ENCODE results near the gene AP5S1.

The AP5S1 gene

DNA sequence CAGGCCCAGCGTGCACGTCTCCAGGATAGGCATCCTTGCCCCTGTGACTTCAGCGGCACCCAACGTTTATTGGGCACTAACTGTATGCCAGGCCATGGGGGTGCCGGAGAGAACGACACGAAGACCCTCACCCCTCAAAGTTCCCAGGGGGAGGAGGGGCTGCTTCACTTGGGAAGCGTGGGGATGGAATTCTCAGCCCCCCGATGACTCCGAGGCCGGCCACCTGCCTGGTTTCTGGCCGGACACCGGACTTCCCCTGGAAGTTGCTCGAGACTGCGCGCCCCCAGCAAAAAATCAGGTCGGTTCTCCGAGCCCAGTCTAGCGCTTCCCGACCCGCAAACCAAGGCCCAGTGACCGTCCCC is 26.0 kb downstream of the AP5S1 start:
- DNase-seq (ENCODE audit: low spot score): no peak

DNA sequence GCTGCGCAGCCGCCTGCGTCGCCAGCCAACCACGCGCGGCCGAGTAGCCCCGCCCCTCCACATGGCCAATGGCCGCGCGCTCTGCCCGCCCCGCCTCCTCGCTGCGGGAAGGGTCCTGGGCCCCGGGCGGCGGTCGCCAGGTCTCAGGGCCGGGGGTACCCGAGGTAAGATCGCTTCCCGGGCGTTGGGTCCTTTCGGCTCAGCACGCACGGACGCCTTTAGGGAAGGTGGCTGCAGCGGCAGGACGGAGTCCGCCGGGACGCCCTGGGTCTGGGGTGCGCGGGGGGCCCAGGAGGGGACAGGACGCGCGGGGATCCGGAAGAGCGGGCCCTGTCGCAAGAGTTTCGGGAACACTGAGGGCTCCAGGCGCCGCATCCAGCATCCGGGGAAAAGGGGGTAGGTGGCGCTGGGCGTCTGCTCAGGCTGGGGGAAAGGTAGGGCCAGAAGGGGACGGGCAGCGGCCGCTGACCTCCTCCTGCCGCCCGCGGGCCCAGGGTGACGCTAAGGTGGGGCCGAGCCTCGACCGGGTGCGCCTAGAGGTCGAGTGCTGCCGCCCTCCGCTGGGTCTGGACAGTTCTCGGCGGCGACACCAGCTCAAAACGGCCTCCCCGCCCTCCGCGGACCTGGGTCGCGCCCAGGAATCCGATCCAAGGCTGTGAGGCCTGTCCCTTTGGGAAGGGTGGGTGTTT is 26.5 kb downstream of the AP5S1 start, which contains the start of gene MAVS:
MAVS (plus strand) TSS at position 95 of the 689 bp plus-strand sequence. CDS start 7,791 bp downstream, outside the sequence.
- peak; percentile 95 for DNase-seq (ENCODE audit: low spot score)

DNA sequence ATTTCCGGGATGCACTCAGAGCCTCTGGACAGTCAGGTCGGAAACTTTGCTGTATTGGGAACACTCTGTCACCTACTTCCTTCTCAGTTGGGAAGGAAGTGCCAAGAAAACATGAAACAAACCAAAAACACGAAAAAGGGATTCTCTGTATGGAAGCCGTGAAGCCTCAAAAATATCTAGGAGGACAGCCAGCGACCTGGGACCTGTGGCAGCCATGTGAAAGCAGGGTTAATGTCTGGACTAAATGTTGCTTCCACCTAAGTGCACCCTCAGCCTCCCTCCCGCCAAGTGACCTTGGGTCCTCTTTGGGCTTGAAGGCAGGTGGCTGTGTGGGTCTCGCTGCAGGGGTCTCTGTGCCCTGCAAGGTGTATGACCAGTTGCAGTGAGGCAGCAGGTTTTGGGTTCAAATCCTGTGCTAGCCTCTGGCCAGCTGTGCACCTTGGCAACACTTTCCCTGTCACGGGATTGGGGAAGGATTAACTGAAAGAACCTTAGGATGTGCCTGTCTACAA is 27.1 kb downstream of the AP5S1 start:
- no peak for DNase-seq (ENCODE audit: low spot score)

DNA sequence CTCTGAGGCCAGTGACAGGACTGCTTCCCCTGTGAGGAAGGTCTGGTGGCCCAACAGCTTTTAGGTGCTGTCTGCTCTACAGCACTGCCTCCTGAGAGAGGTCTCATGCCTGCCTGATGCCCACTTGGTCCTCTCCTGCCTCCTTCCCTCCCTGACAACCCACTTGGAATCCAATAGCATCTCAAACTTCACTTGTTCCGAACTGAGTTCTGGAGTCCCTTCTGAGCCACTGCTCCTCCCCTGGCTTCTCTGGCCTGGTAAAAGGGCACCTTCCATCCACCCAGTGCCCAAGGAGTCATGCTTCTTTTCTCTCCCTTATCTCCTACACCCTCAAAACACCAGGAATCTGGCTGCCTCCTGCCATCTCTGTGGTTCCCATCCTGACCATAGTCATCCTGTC is 28.2 kb downstream of the AP5S1 start:
- no peak for DNase-seq (ENCODE audit: low spot score)

DNA sequence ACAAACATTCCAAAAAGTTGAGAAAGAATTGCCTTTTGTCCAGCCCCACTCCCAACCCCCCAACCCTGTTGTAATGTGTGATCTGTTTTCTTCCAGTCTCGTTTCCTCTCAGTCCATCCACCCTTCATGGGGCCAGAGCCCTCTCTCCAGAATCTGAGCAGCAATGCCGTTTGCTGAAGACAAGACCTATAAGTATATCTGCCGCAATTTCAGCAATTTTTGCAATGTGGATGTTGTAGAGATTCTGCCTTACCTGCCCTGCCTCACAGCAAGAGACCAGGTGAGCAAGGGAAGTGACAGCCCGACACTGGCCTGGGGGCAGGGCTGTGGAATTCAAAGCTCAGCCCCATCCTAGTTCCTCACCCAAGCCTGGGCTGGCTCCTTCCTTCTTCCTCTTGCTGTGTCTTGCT is 34.1 kb downstream of the AP5S1 start:
- DNase-seq (ENCODE audit: low spot score): no peak

- DNase-seq (ENCODE audit: low spot score): no peak
These were observed 37.1 kb downstream of the AP5S1 start for GRCh38 chr20:3857405-3857804.

GRCh38 chr20:3858689-3859088 is 38.3 kb downstream of the AP5S1 start:
- no peak for DNase-seq (ENCODE audit: low spot score)

GRCh38 chr20:3861191-3861590 is 40.8 kb downstream of the AP5S1 start:
- DNase-seq (ENCODE audit: low spot score): no peak

DNA sequence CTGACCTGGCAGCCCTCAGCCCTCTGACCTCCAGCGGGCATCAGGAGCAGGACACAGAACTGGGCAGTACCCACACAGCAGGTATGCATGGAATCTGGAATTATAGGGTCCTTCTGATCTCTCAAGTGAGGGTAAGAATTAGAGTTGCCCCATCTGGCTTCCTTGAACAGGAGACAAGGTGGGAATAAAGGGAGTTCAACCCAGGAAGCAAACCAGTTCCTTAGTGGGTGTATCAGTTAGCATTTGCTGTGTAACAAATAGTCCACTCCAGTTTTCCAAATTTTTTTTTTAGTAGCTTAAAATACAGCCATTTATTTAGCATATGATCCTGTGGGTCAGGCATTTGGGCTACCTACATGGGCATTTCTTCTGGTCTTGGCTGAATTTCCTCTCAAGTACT is 42.0 kb downstream of the AP5S1 start:
- DNase-seq (ENCODE audit: low spot score): no peak

DNA sequence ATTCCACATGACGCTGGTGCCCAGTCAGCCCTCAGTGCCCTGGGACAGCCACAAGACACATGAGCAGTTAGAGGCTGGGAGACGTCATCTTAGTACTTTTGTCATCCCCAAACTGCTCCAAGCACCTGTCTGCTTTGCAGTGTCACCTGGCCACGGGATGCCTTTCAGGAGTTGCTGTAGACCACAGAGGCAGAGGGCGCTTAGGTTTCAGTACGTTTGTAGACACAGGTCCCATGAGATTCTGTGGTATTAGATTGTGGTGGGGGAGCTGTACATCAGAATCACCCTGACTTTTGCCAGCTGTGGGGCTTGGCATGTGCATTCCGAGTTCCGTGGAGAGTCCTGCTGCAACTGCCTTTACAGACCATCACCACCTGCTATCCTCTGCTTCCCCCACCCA is 43.0 kb downstream of the AP5S1 start:
- no peak for DNase-seq (ENCODE audit: low spot score)

DNA sequence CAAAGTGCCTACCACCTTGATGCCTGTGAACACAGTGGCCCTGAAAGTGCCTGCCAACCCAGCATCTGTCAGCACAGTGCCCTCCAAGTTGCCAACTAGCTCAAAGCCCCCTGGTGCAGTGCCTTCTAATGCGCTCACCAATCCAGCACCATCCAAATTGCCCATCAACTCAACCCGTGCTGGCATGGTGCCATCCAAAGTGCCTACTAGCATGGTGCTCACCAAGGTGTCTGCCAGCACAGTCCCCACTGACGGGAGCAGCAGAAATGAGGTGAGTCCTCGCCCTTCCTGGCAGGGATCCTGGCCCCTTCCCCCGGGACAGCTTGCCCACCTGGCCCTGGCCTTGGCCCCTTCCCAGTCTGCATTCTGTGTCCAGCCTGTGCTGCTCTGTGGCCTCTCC is 44.2 kb downstream of the AP5S1 start:
- DNase-seq (ENCODE audit: low spot score): no peak

- no peak for DNase-seq (ENCODE audit: low spot score)
These were observed 45.0 kb downstream of the AP5S1 start for GRCh38 chr20:3865152-3865886.

GRCh38 chr20:3865887-3866407 is 45.6 kb downstream of the AP5S1 start:
- no peak for DNase-seq (ENCODE audit: low spot score)

DNA sequence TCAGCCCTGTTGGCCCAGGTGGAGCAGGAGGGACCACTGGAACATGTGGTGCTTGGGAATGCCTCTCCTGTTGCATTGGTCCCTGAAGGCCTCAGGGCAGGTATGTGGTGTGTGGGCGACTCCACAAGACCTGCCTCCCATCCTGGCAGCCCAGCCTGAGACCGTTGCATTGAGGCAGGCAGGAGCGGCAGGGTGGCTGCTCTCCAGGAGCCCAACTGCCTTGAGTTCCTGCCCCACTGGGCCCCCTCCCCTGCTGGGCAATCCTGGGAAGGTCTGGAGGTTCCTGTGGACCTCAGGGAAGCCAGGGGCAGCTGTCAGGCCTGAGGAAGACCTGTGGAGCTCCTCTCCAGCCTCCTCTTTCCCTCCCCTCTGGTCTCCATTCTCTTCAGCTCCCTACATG is 46.1 kb downstream of the AP5S1 start:
- DNase-seq (ENCODE audit: low spot score): no peak

GRCh38 chr20:3867802-3868201 is 47.5 kb downstream of the AP5S1 start:
- no peak for DNase-seq (ENCODE audit: low spot score)

DNA sequence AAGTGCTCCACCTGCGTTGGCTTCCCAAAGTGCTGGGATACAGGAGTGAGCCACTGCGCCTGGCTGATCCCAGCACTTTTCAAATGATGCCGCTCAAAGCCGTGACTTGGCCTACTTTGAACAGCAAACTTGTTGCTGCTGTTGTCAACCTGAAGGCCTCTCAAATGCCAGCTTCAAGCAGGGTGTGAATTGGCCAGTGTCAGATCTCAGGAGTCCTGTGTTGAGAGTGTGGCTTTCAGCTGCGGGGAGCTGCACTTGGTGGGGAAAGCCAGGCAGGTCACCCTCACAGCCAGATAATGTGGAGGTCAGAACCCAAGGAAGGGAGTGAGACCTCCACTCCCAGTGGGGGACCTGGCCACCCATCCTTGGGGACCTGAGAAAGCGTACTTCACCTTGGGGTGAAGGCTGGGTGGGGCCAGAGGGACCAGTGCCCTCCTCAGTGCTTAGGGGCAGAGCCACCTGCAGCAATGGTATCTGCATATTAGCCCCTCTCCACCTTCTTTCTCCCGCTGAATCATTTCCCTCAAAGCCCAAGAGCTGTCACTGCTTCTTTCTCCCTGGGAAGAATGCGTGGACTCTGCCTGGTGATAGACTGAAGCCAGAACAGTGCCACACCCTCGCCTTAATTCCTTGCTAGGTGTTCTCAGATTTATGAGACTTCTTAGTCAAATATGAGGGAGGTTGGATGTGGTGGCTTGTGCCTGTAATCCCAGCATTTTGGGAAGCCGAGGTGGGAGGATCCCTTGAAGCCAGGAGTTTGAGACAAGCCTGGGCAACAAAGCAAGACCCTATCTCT is 49.7 kb downstream of the AP5S1 start:
- DNase-seq (ENCODE audit: low spot score): no peak

DNA sequence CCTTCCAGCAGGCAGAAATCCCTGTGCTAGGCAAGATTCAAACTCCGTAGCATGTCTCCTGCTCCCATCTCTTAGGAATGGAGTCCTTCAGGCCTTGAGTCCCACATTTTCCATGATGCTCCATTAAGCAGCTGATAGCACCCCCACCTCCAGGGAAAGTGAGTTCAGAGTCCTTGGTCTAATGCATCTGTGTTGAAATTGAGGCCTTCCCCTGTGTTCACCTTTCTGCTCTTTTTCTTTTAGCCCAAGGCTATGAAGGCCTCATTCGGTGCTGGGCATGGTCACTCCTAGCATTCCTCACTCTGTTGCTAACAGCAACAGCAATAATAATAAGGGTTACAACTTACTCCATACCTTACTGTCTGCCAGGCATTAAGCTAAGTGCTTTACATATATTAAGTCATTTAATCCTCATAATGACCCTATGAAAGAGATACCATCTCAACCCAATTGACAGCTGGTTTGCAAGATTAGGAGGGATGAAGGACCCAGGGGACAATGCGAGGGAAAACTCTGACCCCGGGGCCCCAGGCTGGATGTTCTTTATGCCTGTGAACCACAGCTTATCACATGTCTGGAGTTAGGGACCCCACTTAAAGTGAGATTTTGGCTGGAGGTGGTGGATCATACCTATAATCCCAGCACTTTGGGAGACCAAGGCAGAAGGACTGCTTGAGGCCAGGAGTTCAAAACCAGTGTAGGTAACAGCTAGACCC is 51.4 kb downstream of the AP5S1 start:
- DNase-seq (ENCODE audit: low spot score): no peak

GRCh38 chr20:3873507-3873906 is 53.2 kb downstream of the AP5S1 start:
- DNase-seq (ENCODE audit: low spot score): no peak

GRCh38 chr20:3874194-3874844 is 54.0 kb downstream of the AP5S1 start:
- no peak for DNase-seq (ENCODE audit: low spot score)

DNA sequence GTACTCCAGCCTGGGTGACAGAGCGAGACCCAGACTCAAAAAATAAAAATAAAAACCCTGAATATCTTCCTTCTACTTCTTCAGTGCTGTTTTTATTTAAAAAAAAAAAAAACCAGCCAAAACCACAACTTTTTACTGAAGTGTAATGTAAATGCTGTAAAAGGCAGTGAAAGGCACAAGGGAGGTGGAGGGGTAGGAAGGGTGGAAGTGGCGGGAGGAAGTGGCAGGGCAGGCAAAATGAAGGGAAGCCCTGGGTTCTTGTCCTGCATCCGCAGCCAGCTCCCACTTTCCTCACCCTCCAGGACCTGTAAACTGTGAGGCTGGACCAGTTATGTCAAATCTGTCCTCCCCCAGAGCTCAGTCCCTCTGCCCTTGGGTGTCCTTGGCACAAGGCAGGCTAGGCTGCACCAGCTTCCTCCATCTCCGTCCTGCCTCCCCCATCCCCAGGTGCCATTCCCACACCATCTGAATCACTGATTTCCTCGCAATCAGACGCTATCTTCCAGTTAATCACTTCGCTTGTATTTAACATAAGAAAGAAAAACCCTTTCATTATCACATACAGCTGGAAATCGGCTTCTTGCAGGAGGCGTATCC is 55.1 kb downstream of the AP5S1 start:
- DNase-seq (ENCODE audit: low spot score): no peak

- DNase-seq (ENCODE audit: low spot score): no peak
These were observed 55.7 kb downstream of the AP5S1 start for GRCh38 chr20:3876000-3876399.

All from AG08396 (cell line).